ENCODE results near the gene CNIH4. TPM values are rescaled to one million over a fixed set of nuclear protein-coding genes. Genes with fewer than 3 reads are reported as not detected.
"Not testable (repeated sequence)": the region's sequence is repeated elsewhere in the genome, so short reads cannot be mapped to it uniquely, and the experiment has no call there.

The CNIH4 gene
- 19.8 TPM for total RNA-seq

DNA sequence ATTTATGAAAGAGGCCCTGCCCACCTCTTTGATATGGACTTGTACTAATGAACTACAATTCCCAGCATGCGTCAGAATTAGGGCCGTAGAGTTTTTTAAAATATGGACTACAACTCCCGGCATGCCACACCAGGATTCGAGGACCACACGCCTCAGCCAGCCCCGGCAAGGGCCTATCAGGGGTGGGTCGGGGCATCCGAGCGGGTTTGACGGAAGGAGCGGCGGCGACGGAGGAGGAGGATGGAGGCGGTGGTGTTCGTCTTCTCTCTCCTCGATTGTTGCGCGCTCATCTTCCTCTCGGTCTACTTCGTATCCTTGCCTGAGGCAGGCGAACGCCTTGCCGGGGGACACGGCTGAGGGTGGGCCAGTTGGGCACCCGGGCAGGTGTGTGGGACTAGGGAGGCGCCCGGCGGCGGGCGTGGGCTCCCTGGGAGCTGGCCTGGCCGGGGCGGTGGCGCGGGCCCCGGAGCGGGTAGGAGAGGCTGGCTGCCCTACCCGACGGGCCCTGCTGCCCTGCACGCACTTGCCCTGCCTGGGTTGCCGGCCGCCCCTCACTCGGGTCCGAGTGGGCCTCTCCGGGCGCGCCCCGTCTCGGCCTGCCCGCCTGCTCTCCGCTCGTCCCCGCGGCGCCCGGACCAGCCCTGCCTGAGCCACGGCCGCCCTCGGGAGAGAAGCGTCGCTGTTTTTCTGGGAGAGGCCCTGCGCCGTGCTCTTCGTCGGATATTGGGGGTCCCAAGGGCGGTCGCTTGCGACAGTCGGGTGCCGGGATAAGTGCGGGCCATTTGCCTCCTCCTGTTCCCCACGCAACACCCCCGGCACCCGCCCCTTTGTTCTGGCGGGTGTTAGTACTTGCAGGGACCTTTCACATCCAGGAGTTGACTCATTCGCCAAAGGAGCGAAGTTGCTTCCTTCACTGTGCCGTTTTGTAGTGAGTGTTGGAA is at the start of gene CNIH4:
Gene CNIH4, plus strand, starts transcription at position 195 of the 941 bp plus-strand sequence. Its CDS starts 46 bp downstream, at position 241.
- peak; percentile 98 for DNase-seq

DNA sequence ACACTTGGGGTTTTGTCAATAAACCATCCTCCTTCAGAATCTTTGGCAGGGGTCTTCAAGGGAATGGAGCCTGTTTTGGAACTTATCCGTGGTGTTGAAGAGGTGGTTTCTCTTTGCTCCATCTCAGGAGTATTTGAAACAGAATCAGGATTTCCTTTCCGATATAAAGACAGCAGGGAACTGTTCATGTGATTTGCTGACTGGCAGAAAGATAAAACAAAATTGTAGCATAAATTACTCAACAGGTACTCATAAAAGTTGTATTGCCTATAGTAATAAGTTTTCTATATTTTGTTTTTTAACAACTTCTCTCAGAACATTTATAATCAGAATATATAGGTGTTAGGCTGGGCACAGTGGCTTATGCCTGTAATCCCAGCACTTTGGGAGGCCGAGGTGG is 48.6 kb upstream of the CNIH4 start:
- DNase-seq: no peak

DNA sequence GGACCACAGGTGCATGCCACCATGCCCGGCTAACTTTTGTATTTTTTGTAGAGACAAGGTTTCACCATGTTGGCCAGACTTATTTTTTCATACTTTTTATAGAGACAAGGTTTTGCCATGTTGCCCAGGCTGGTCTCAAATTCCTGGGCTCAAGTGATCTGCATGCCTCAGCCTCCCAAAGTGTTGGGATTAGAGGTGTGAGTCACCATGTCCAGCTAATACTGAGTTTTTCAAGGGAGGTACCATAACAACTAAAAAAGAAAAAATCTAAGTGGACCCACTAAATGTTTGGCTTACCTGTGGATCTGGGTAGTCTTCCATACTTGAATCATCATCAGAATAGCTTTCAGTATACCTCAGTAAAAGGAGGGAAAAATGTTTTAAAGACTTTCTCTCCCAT is 45.2 kb upstream of the CNIH4 start:
- DNase-seq: not testable (repeated sequence)

DNA sequence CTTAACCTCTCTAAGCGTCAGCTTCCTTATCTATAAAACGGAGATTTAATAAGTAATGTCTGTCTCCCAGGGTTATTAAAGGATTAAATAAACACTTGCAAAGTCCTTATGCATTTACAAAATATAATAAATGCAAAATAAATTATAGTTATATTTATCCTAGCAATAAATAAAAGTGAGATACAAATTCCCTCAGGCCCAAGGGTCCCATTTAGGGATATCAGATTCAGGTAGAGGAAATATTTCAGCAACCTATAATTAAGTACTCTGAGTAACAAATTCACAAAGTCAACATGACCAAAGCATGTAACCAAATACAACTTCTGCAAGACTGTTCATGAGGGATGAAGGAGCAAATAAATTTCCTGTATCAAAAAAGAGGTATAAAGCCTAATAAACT is 44.7 kb upstream of the CNIH4 start:
- DNase-seq: no peak

DNA sequence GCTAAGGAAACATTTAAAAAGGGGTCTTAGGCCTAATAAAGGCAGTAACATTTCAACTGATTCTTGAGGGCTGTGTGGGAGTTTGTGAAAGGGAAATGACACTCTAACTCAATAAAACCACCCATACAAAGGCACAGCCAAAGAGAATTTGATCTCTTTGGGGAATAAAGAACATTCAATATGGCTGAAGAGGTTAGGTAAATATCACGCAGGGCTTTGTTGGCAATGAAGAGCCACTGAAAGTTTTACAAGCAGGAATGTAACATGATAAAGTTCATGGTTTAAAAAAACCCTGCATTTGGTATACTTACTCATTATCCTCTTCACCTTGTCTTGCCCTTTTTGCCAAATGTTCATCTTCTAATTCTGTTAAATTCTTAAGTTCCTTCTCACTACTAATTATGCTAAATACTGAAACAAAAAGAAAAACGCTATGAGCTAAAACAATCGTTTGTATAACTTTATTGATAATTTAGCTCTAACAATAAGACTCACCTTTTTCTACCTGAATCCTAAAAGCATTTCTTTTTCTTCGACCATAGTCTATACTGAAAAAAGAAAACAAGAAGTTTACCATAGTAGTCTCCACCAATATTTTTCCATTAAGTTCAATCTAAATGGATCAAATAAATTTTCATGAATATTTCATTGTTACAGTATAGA is 39.2 kb upstream of the CNIH4 start:
- DNase-seq: no peak

DNA sequence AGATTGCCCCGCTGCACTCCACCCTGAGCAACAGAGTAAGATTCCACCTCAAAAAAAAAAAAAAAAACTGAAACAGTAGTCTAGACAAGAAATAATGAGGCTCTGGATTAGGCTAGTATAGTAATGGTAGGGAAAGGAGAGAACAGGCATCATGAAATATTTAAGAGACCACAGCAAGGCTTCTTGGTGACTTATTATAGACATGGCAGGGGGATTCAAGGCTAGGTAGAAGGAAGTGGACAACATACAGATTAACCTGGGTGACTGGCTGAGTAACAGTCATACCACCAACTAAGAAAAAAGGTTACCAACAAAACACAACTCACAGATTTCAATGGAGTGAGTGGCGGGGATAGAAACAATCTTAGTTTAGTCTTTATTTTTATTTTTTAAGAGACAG is 35.0 kb upstream of the CNIH4 start:
- DNase-seq: no peak

DNA sequence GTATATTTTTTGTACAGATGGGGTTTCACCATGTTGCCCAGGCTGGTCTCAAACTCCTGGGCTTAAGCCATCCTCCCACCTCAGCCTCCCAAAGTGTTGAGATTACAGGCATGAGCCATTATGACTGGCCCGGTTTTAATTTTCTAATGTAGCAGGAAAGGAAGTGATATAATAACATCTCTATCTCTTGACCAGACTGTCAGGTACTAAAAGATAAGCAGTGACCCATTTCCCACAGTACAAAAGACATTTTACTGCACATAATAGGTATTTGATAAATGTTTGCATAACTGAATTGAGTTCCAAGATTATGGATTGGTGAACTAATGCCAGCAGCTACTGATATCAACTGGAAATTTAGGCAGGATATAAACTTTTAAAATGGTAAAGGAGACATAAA is 30.7 kb upstream of the CNIH4 start:
- no peak for DNase-seq

DNA sequence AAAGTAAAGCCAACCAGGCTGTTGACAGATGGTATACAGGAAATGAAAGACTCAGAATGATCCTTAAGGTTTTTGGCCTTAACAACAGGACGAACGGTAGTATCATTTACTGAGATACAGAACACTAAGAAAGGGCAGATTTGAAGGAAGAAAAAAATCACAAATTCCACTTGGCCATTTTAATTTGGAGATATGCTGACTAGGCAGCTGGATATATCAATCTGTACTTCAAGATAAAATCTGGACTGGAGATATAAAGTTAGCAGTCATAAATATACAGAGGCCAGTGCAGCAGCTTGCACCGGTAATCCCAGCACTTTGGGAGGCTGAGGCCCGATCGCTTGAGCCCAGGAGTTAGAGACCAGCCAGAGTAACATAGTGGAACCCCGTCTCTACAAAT is 28.0 kb upstream of the CNIH4 start:
- DNase-seq: no peak

DNA sequence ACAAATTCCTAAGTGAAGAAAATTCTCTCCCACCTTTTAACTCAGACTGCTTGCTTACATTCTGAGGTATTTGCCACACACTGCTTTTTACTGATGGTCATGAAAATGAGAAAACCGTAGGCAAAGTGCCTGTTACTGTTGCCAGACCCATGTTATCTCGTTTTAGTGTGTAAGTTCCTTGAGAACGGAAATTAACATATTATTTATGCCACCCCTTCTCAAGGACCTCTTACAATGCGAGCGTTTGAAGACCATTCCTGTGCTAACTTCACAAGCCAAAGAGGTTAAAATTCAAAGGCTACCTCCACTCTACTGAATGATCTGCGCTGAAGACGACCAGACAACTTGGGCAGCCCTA is 27.2 kb upstream of the CNIH4 start:
- DNase-seq: no peak

DNA sequence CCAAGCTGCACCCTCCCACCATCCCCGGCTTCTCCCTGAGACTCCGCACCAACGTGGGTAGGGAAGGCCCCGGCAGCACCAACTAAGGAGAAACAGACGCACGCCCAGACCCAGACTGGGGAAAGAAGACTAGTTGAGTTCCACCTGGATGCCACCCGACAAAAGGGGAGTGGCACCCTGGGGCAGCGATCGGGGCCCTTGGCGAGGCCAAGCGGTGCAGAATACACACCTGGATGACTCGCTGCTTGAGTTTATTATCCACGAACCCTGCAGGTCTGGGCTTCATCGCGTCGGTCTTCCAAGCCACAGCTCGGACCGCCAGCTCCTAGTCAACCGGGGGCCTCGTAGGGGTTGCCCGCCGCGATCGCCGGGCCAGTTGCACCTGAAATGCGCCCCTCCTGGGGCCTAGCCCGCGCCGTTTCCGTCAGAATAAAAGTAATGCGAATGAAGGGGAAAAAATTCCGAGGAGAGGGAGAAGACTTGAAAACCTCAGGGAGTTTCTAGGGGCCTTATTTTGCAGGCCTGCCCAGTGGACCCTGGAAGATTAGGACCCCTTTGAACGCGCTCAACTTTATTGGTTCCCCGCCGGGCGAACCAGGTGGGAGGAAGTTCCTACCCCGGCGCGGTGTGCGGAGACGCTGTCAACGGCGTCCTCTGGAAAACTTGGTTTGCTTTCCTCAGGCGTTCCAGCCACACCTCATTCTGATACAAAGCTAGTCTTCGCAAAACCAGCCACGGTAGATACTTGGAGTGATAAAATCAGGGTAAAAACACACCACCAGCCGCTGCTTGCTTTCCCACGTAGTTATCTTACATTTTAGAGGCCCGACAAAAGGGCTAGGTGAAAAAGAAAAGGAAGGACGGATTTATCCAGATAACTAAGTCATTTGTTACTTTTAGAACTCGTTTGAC is 26.6 kb upstream of the CNIH4 start, which contains the start of gene NVL:
Gene NVL, minus strand, starts transcription at position 331 of the 912 bp plus-strand sequence. Its CDS starts 45 bp downstream, at position 286.
- peak; percentile 96 for DNase-seq

DNA sequence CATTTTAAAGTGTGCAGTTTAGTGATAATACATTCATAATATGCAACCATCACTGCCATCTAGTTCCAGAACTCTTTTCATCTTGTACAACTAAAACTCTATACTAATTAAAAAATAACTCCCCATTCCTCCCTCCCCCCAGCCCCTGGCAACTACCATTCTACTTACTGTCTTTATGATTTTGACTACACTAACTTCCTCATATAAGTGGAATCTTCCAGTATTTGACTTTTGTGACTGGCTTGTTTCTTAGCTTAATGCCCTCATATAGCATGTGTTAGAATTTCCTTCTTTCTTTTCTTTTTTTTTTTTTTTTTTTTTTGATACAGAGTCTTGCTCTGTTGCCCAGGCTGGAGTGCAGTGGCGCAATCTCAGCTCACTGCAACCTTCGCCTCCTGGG is 25.4 kb upstream of the CNIH4 start:
- DNase-seq: no peak

DNA sequence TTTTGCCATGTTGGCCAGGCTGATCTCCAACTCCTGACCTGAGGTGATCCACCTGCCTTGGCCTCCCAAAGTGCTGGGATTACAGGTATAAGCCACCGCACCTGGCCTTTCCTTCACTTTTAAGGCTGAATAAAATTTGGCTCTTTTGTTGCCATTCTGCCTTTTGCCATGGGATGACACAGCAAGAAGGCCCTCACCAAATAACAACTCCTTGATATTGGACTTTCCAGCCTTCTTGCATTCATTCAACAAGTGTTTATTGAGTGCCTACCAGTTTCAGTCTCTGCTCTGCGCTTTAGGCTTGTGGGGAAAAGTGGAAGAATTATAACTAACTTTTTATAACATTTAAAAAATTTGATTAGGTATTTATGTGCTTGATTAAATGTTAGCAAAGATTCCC is 24.9 kb upstream of the CNIH4 start:
- DNase-seq: no peak

DNA sequence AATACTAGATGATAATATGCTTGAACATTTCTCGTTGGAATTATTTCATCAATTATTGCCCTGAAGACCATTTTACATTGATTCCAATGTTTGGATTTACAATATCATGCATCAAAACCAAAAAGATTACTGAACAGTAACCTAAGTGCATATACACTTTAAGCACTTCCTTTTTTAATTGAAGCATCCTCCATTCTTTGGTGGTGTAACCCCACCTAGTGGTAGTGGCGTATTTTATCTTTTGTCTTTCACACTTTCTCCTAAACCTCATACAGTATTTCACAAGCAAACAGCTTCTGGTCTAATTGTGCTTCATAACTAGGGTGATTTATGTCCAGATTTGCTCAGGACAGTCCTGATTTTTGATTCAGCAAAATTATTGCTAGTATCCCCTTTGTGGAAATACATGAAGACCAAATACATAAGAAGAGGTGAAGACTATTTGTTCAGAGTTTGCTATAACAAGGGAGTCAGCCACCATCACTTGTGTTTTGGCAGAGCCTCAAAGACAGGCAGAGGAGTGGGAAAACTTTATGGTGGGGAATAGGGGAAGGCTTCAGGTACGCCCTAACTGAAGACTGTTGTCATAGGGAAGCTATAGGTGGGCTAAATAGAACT is 23.3 kb upstream of the CNIH4 start:
- DNase-seq: peak; percentile 79

DNA sequence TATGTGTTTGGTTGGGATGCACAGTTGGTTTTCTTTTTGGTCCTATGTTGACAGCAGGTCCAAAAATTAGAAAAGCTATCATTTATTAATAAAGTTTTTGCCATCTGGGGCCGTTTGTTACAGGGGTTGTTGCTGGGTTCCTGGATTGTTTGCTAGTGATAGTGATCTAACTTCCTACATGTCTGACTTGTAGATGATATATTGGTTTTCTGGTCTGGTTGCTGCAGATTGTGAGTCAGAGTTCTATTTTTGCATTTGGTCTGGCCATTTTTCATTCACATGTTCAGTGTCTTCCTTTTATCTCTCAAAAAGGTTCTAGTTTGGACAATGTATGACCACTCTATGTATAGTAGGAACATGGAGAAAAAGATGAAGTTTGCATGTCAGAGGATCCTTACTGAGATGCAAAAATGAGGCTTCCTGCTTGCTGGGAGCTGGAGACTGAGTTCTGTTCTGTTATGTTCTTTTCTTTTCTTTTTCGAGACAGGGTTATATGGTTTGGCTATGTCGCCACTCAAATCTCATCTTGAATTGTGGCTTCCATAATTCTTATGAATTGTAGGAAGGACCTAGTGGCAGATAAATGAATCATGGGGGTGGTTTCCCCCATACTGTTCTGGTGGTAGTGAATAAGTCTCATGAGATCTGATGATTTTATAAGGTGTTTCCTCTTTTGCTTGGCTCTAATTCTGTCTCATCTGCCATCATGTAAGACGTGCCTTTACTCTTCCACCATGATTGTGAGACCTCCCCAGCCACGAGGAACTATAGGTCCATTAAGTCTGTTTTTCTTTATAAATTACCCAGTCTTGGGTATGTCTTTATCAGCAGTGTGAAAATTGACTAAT is 22.5 kb upstream of the CNIH4 start:
- DNase-seq: no peak

DNA sequence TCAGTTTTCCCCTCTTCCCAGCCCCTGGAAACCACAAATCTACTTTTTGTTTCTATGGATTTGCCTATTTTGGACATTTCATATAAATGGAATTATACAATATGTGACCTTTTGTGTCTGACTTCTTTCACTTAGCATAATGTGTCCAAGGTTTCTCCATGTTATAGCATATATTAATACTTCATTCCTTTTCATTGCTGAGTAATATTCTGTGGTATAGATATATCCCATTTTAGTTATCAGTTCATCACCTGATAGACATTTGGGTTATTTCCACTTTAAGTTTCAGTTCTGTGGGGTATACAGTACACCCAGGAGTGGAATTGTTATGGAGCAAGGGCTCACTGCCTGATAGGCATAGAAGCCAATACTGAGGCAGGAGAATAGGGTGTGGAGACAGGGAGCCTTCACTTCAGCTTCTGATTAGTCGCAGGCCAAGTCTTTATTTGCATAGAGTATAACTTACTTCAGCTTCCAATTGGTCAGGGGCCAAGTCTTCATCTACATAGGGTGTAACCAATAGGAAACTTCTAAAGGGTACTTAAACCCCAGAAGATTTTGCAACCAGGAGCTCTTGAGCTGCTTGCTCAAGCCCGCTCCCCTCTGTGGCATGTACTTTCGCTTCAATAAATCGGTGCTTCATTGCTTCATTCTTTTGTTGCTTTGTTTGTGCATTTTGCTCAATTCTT is 18.4 kb upstream of the CNIH4 start:
- DNase-seq: no peak

DNA sequence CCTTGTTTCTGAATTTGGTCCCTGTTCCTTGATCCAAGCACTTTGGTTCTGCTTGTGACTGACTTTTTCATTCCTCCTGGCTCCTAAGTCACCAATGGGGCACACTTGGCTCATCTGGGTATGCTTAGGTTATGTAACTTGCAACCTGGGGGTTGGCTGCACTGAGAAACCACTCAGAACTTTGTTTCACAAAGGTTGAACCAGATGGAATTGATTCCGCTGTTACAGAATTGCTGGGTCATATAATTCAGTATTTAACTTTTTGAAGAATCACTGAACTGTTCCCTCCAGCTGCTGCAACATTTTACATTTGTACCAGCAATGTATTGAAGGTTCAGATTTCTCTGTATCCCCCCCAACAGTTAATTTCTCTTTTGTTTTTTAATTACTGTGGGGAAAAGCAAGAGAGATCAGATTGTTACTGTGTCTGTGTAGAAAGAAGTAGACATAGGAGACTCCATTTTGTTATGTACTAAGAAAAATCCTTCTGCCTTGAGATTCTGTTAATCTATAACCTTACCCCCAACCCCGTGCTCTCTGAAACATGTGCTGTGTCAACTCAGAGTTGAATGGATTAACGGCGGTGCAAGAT is 17.1 kb upstream of the CNIH4 start:
- no peak for DNase-seq

DNA sequence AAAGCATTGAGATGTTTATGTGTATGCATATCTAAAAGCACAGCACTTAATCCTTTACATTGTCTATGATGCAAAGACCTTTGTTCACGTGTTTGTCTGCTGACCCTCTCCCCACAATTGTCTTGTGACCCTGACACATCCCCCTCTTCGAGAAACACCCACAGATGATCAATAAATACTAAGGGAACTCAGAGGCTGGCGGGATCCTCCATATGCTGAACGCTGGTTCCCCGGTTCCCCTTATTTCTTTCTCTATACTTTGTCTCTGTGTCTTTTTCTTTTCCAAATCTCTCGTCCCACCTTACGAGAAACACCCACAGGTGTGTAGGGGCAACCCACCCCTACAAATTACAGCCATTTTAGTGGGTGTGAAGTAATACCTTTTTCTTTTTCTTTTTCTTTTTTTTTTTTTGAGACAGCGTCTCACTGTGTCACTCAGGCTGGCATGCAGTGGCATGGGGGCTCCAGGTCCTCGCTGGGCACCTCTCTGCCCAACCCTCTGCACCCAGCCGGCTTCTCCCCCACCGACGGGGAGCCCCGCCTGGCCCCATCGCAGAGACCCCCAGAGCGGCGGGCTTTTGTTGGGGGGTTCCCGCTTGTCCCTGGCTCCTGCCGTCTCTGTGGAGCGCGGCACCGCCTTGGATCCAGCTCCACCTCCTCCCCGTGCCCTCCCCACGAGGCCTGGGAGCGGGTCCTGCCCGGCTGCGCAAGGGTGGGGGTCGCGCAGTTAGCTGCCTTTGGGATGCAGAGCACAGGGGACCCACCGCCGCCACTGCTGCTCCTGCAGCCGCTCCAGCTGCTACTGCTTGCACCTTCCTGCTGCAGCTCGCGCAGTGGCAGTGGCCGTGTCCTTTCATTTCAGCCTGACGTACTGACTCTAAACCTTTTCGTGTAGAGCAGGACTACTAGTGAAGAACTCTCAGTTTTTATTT is 16.0 kb upstream of the CNIH4 start:
- DNase-seq: peak; percentile 5

DNA sequence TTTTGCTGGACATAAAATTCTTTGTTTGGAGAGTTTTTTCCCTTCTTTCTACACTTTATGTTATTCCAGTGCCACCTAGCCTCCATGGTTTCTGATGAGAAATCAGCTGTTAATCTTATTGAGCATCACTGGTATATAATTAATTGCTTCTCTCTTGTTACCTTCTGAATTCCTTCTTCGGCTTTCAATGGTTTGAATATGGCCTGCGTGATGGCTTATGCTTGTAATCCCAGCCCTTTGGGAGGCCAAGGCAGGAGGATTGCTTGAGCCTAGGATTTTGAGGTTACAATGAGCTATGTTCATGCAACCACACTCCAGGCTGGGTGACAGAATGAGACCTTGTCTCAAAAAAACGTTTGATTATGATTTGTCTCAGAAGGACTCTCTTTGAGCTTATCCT is 13.0 kb upstream of the CNIH4 start:
- no peak for DNase-seq

DNA sequence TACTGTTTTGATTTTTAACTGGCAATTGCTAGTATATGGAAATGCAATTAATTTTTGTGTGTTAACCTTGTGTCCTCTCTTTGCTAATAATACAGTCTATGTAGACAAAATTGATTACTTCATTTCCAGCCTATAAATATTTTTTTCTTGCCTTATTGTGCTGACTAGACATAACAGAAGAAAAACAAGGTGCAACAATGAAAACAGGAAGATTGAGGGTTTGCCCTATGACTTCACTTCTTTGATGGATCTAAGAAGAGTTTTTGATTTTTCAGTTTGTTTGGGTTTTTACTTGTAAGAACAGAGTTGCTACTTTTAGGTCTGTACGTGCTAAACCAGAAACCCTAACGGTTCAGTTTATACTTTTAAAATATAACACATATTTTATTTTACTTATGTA is 8.5 kb upstream of the CNIH4 start:
- DNase-seq: no peak

Measured in tongue (tissue), 2 donors.